Measurements from ENCODE around the gene FNTB.

GRCh38 chr14:65071544-65071943 is 84.8 kb downstream of the FNTB start:
- TF ChIP-seq FOXK2 (IDR thresholded peaks at IDR 0.05) (no peak), ZNF616 (CRISPR knock-in tag; IDR thresholded peaks at IDR 0.05; ENCODE audit: low read depth) (no peak)
- TF ChIP-seq, protein P1, sequence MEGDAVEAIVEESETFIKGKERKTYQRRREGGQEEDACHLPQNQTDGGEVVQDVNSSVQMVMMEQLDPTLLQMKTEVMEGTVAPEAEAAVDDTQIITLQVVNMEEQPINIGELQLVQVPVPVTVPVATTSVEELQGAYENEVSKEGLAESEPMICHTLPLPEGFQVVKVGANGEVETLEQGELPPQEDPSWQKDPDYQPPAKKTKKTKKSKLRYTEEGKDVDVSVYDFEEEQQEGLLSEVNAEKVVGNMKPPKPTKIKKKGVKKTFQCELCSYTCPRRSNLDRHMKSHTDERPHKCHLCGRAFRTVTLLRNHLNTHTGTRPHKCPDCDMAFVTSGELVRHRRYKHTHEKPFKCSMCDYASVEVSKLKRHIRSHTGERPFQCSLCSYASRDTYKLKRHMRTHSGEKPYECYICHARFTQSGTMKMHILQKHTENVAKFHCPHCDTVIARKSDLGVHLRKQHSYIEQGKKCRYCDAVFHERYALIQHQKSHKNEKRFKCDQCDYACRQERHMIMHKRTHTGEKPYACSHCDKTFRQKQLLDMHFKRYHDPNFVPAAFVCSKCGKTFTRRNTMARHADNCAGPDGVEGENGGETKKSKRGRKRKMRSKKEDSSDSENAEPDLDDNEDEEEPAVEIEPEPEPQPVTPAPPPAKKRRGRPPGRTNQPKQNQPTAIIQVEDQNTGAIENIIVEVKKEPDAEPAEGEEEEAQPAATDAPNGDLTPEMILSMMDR (CRISPR knock-in tag; IDR thresholded peaks at IDR 0.05): no peak
